ENCODE data around the gene PDCD4. TPM values are rescaled to one million over a fixed set of nuclear protein-coding genes. Genes with fewer than 3 reads are reported as not detected.

The PDCD4 gene
- total RNA-seq, 4 donors from 2014 or later = 6.4 to 15.6 (median 9.8) TPM

DNA sequence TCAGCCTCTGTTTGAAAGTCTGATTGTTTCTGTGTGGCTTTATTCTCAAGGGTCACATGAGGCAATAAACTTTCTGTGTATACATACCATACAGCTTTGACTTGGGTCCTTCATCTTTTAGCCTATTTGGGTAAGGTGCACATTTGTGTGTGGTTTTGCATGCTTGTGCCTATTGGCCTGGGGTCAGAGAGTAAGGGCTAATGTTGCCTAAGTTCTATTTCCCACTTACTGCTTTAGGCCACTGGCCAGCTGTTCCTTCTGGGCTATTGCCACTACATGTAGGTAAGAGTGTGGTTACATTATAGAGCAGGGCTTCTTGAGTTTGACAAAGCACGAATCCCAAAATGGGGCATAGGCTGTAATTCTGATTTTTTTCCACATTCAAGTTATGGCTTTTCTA, 25.5 kb downstream of the PDCD4 start:
- Histone ChIP-seq H3K4me1 (no peaks in the 10 kb centered on the region), H3K27ac (no peak overlapping the region), H3K9me3 (no peaks in the 10 kb centered on the region), H3K36me3 (peaks cover 0 to 40% of the 10 kb centered on the region in 2 donors), H3K4me3 (no peak overlapping the region), H3K27me3 (no peaks in the 10 kb centered on the region)
- intact Hi-C loops (cut with DNase I; ENCODE audit: low total_unique reads) (no loop called here), in situ Hi-C loops (cut with MboI; ENCODE audit: low sequenced_read_pairs in 4 of 4) (loop anchor here (5.0 to 25.0 kb wide), 5 partner anchors 92 to 585 kb away; partner anchors contain the start of gene SMNDC1 (in 1 of the 4))
- ATAC-seq (no peak), DNase-seq (no peak)
- TF ChIP-seq CTCF (IDR thresholded peaks at IDR 0.05 in 4 of 5, conservative IDR thresholded peaks at IDR 0.05 in 1 of 5) (no peak), POLR2A (IDR thresholded peaks at IDR 0.05) (no peak)

- H3K36me3 ChIP-seq = peaks cover 0 to 40% of the 10 kb centered on the region in 2 donors
- intact Hi-C loops (cut with DNase I; ENCODE audit: low total_unique reads) (no loop called here), in situ Hi-C loops (cut with MboI; ENCODE audit: low sequenced_read_pairs in 4 of 4) (loop anchor here (5.0 to 25.0 kb wide), 5 partner anchors 94 to 586 kb away; partner anchors contain the start of gene SMNDC1 (in 1 of the 4))
These were observed 26.7 kb downstream of the PDCD4 start for GRCh38 chr10:110898391-110898790.

DNA sequence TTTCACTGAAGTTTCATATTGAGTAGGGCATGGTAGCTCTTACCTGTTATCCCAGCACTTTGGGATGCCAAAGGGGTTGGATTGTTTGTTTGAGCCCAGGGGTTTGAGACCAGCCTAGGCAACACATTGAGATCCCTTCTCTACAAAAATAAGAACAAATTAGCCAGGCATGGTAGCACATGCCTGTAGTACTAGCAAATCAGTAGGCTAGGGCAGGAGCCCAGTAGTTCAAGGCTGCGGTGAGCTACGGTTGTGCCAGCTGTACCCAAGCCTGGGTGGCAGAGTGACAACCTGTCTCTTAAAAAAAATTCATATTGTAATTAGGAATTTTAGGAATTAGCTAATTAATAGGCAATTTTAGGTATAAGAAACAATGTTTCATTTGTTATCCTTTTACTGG, 29.3 kb downstream of the PDCD4 start:
- Histone ChIP-seq H3K27ac (no peak overlapping the region), H3K4me3 (no peak overlapping the region), H3K9me3 (no peaks in the 10 kb centered on the region), H3K27me3 (no peaks in the 10 kb centered on the region), H3K36me3 (peaks cover 0 to 36% of the 10 kb centered on the region in 2 donors), H3K4me1 (no peaks in the 10 kb centered on the region)
- intact Hi-C loops (cut with DNase I; ENCODE audit: low total_unique reads) (no loop called here), in situ Hi-C loops (cut with MboI; ENCODE audit: low sequenced_read_pairs in 4 of 4) (loop anchor here in 2 of 4 donors (5.0 to 25.0 kb wide), 2 partner anchors 99 to 589 kb away; partner anchors contain the start of gene SMNDC1 (in 1 of the 2))
- no peak for TF ChIP-seq POLR2A (IDR thresholded peaks at IDR 0.05)
- TF ChIP-seq CTCF (IDR thresholded peaks at IDR 0.05 in 4 of 5, conservative IDR thresholded peaks at IDR 0.05 in 1 of 5) = no peak
- DNase-seq (no peak), ATAC-seq (no peak)

More at GRCh38 chr10:110898391-110898790, 26.7 kb downstream of the PDCD4 start:
- H3K4me1 ChIP-seq = no peaks in the 10 kb centered on the region
- H3K27ac ChIP-seq = no peak overlapping the region
- ATAC-seq (no peak), DNase-seq (no peak)
- no peak overlapping the region for H3K4me3 ChIP-seq
- no peaks in the 10 kb centered on the region for H3K27me3 ChIP-seq
- TF ChIP-seq CTCF (IDR thresholded peaks at IDR 0.05 in 4 of 5, conservative IDR thresholded peaks at IDR 0.05 in 1 of 5) (no peak), POLR2A (IDR thresholded peaks at IDR 0.05) (no peak)
- no peaks in the 10 kb centered on the region for H3K9me3 ChIP-seq

GRCh38 chr10:110901954-110902819, 30.5 kb downstream of the PDCD4 start:
- in situ Hi-C loops (cut with MboI; ENCODE audit: low sequenced_read_pairs in 4 of 4) = loop anchor here in 2 of 4 donors (5.0 to 25.0 kb wide), 2 partner anchors 100 to 590 kb away; partner anchors contain the start of gene SMNDC1 (in 1 of the 2)
- TF ChIP-seq CTCF (IDR thresholded peaks at IDR 0.05 in 4 of 5, conservative IDR thresholded peaks at IDR 0.05 in 1 of 5) = no peak
- no peak for TF ChIP-seq POLR2A (IDR thresholded peaks at IDR 0.05)
- Histone ChIP-seq H3K36me3 (peaks cover 0 to 25% of the 10 kb centered on the region in 2 donors), H3K4me3 (no peak overlapping the region), H3K27me3 (no peaks in the 10 kb centered on the region), H3K27ac (no peak overlapping the region), H3K4me1 (no peaks in the 10 kb centered on the region), H3K9me3 (no peaks in the 10 kb centered on the region)
- intact Hi-C loops (cut with DNase I; ENCODE audit: low total_unique reads) = no loop called here
- DNase-seq (no peak), ATAC-seq (no peak)

All from gastrocnemius medialis (tissue), 4 donors.